H9 (cell line): Measurements from ENCODE around the gene GRIK4. TPM values are rescaled to one million over a fixed set of nuclear protein-coding genes. Genes with fewer than 3 reads are reported as not detected.

Source experiments
- DNase-seq: peaks from one replicate; pipeline ENCODE4 v3.0.0-alpha.2; 2017
- H2AFZ ChIP-seq: one replicate; pipeline ENCODE4 v1.6.1; 2013; ENCODE audit warnings: mild to moderate bottlenecking, low read length, control low read depth, moderate library complexity
- H2AK5ac ChIP-seq: 2 replicates; pipeline ENCODE4 v1.6.1; 2013; ENCODE audit warnings: low read length, control low read depth, mixed read lengths; ENCODE audit not compliant: insufficient read length
- H2BK120ac ChIP-seq: one replicate; pipeline ENCODE4 v1.6.1; 2013; ENCODE audit warnings: low read depth, mild to moderate bottlenecking, low read length, control low read depth, inconsistent platforms; ENCODE audit not compliant: poor library complexity, severe bottlenecking
- H2BK12ac ChIP-seq: 2 replicates; pipeline ENCODE4 v1.6.1; 2013; ENCODE audit warnings: low read length, control low read depth, mixed read lengths, low read depth; ENCODE audit not compliant: insufficient read length
- H2BK15ac ChIP-seq: 2 replicates; pipeline ENCODE4 v1.6.1; 2013; ENCODE audit warnings: low read depth, low read length, control low read depth
- H2BK20ac ChIP-seq: one replicate; pipeline ENCODE4 v1.6.1; 2013; ENCODE audit warnings: low read depth, mild to moderate bottlenecking, low read length, control low read depth, inconsistent platforms; ENCODE audit not compliant: poor library complexity, severe bottlenecking
- H2BK5ac ChIP-seq: 2 replicates; pipeline ENCODE4 v1.6.1; 2013; ENCODE audit warnings: low read length, control low read depth, mixed read lengths; ENCODE audit not compliant: insufficient read length
- H3K14ac ChIP-seq: 2 replicates; pipeline ENCODE4 v1.6.1; 2013; ENCODE audit warnings: low read length, control low read depth; ENCODE audit not compliant: insufficient read depth
- H3K18ac ChIP-seq: 2 replicates; pipeline ENCODE4 v1.6.1; 2013; ENCODE audit warnings: low read depth, mild to moderate bottlenecking, mixed read lengths, low read length, control low read depth; ENCODE audit not compliant: insufficient read length
- H3K23ac ChIP-seq: 2 replicates; pipeline ENCODE4 v1.6.1; 2013; ENCODE audit warnings: low read length, control low read depth, mixed read lengths, low read depth; ENCODE audit not compliant: insufficient read length
- H3K23me2 ChIP-seq: 2 replicates; pipeline ENCODE4 v1.6.1; 2013; ENCODE audit warnings: low read depth, mild to moderate bottlenecking, mixed read lengths, low read length, control low read depth; ENCODE audit not compliant: insufficient read length, poor library complexity, severe bottlenecking
- H3K27ac ChIP-seq: 2 replicates; pipeline ENCODE4 v1.5.1; 2013; ENCODE audit warnings: low read length, control low read depth, mixed read lengths, low read depth; ENCODE audit not compliant: insufficient read length
- H3K27me3 ChIP-seq: 2 replicates; pipeline ENCODE4 v1.6.1; 2013; ENCODE audit warnings: low read length, control low read depth, inconsistent platforms; ENCODE audit not compliant: insufficient read depth
- H3K4ac ChIP-seq: 2 replicates; pipeline ENCODE4 v1.6.1; 2013; ENCODE audit warnings: low read depth, mild to moderate bottlenecking, control low read depth, inconsistent platforms, low read length, moderate library complexity
- H3K4me1 ChIP-seq: 2 replicates; pipeline ENCODE4 v1.6.1; 2013; ENCODE audit warnings: low read length, control low read depth, inconsistent platforms; ENCODE audit not compliant: insufficient read depth
- H3K4me2 ChIP-seq: 2 replicates; pipeline ENCODE4 v1.6.1; 2013; ENCODE audit warnings: low read length, control low read depth, mixed read lengths; ENCODE audit not compliant: insufficient read length, insufficient read depth
- H3K56ac ChIP-seq: 2 replicates; pipeline ENCODE4 v1.6.1; 2013; ENCODE audit warnings: low read depth, mild to moderate bottlenecking, mixed read lengths, low read length, control low read depth; ENCODE audit not compliant: insufficient read length
- H3K79me1 ChIP-seq: 2 replicates; pipeline ENCODE4 v1.6.1; 2013; ENCODE audit warnings: low read depth, mild to moderate bottlenecking, moderate library complexity, low read length, control low read depth, inconsistent platforms; ENCODE audit not compliant: insufficient read depth, poor library complexity, severe bottlenecking
- H3K79me2 ChIP-seq: 2 replicates; pipeline ENCODE4 v1.6.1; 2013; ENCODE audit warnings: low read length, control low read depth, inconsistent platforms; ENCODE audit not compliant: insufficient read depth
- H3K9ac ChIP-seq: 2 replicates; pipeline ENCODE4 v1.6.1; 2013; ENCODE audit warnings: low read length, control low read depth, mixed read lengths; ENCODE audit not compliant: insufficient read length; ENCODE audit errors: extremely low read depth
- H3K9me3 ChIP-seq: one replicate; pipeline ENCODE4 v1.6.1; 2013; ENCODE audit warnings: low read depth, low read length, inconsistent platforms; ENCODE audit not compliant: control insufficient read depth
- H3T11ph ChIP-seq: one replicate; pipeline ENCODE4 v1.6.1; 2013; ENCODE audit warnings: mild to moderate bottlenecking, low read length, control low read depth, inconsistent platforms
- H4K20me1 ChIP-seq: one replicate; pipeline ENCODE4 v1.6.1; 2013; ENCODE audit not compliant: control insufficient read depth, insufficient read length, insufficient read depth
- H4K5ac ChIP-seq: 2 replicates; pipeline ENCODE4 v1.6.1; 2013; ENCODE audit warnings: low read depth, mild to moderate bottlenecking, mixed read lengths, low read length, control low read depth; ENCODE audit not compliant: insufficient read length
- H4K8ac ChIP-seq: replicated peaks from 2 replicates; pipeline ENCODE4 v1.6.1; 2013; ENCODE audit warnings: low read length, control low read depth, mixed read lengths, low read depth; ENCODE audit not compliant: insufficient read length
- H4K91ac ChIP-seq: 2 replicates; pipeline ENCODE4 v1.6.1; 2013; ENCODE audit warnings: low read depth, mild to moderate bottlenecking, moderate library complexity, mixed read lengths, low read length, control low read depth; ENCODE audit not compliant: insufficient read length
- H3K27ac Mint-ChIP-seq, 3 experiments: 2 replicates in 2 of 3; 3 replicates in 1 of 3; pipeline ENCODE4 v1.8.0; 2020 to 2021; ENCODE audit warnings: mixed read lengths in 3 of 3, mild to moderate bottlenecking in 1 of 3, moderate library complexity in 1 of 3
- H3K27me3 Mint-ChIP-seq: 2 replicates; pipeline ENCODE4 v1.8.0; 2021; ENCODE audit warnings: low read depth, mild to moderate bottlenecking, moderate library complexity, mixed read lengths
- H3K36me3 Mint-ChIP-seq, 3 experiments: 2 replicates in 2 of 3; 3 replicates in 1 of 3; pipeline ENCODE4 v1.8.0; 2020 to 2021; ENCODE audit warnings: low read depth in 3 of 3, mixed read lengths in 3 of 3; ENCODE audit not compliant: insufficient read depth in 1 of 3
- H3K4me1 Mint-ChIP-seq, 2 experiments: 2 replicates each; pipeline ENCODE4 v1.8.0; 2020; ENCODE audit warnings: mixed read lengths in 2 of 2
- H3K4me3 Mint-ChIP-seq, 2 experiments: 2 replicates in 1 of 2; 3 replicates in 1 of 2; pipeline ENCODE4 v1.8.0; 2020 to 2021; ENCODE audit warnings: mild to moderate bottlenecking in 2 of 2, mixed read lengths in 2 of 2, moderate library complexity in 1 of 2
- H3K9me3 Mint-ChIP-seq, 2 experiments: 2 replicates in 1 of 2; 3 replicates in 1 of 2; pipeline ENCODE4 v1.8.0; 2020; ENCODE audit warnings: mild to moderate bottlenecking in 2 of 2, mixed read lengths in 2 of 2, moderate library complexity in 1 of 2
- WGBS: extraction: QIAGEN DNeasy Blood & Tissue Kit; methylation state at CpG from one replicate; pipeline ENCODE4 v1.1.7; 2013; ENCODE audit warnings: missing lambda C conversion rate, low lambda C conversion rate, mixed read lengths; ENCODE audit not compliant: insufficient read length; ENCODE audit errors: extremely low coverage; 5-methylcytosine and 5-hydroxymethylcytosine counted together
- total RNA-seq: library from RNA; stranded (reverse); gene quantifications from 2 replicates; pipeline ENCODE4 v1.2.1, GENCODE V29; 2021
- TF ChIP-seq, protein P1 (sequence below): fragments of 200-600 bp; sonication (generic); conservative IDR thresholded peaks from 3 replicates; pipeline ENCODE4 v1.8.0; 2021; ENCODE audit warnings: antibody characterized with exemption, mild to moderate bottlenecking

GRIK4 gene
- total RNA-seq, 1 experiment from 2014 or later = 2.3 TPM

DNA sequence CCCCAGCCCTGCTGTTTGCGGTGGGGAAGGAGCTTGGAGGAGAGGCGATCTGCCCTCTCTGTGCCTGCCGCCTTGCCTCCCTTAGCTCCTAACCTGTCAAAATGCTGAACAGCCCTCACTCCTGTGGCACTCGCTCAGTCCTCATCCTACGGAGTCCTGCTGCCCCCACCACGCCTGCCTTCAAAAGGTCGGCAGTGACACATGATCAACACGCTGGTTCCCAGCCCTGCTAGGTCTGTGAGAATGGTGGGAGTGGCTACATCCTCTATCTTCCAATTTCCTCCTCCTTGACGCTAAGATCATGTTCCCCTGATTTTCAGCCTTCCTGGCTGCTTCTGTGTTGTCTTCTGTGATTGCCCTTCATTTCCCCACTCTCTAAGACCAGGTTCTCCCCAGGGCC lies 392.1 kb downstream of the GRIK4 start:
- Histone ChIP-seq H4K8ac (no peak overlapping the region), H2BK20ac (no peak overlapping the region), H2BK15ac (no peak overlapping the region), H3T11ph (no peak overlapping the region), H4K91ac (no peak overlapping the region), H3K27ac (no peak overlapping the region), H2AFZ (no peak overlapping the region), H3K18ac (no peak overlapping the region), H3K4ac (no peak overlapping the region), H3K4me1 (no peaks in the 10 kb centered on the region; the same call in 1 of the 2 replicates), H3K23me2 (no peaks in the 10 kb centered on the region), H4K20me1 (no peaks in the 10 kb centered on the region), H2AK5ac (no peak overlapping the region), H3K14ac (no peak overlapping the region), H3K79me1 (no peaks in the 10 kb centered on the region), H3K56ac (no peak overlapping the region), H3K4me2 (no peak overlapping the region), H3K9me3 (no peaks in the 10 kb centered on the region), H2BK12ac (no peak overlapping the region), H3K23ac (no peak overlapping the region), H2BK120ac (no peak overlapping the region), H3K79me2 (no peaks in the 10 kb centered on the region), H4K5ac (no peak overlapping the region), H3K9ac (no peak overlapping the region), H2BK5ac (no peak overlapping the region), H3K27me3 (no peaks in the 10 kb centered on the region)
- H3K4me1 Mint-ChIP-seq = peaks cover 3 to 16% of the 10 kb centered on the region in 2 experiments
- no peaks in the 10 kb centered on the region for H3K9me3 Mint-ChIP-seq
- H3K27ac Mint-ChIP-seq = no peak overlapping the region
- WGBS = no CpG with 5 or more reads among the region's 9 CpGs
- TF ChIP-seq, protein P1, sequence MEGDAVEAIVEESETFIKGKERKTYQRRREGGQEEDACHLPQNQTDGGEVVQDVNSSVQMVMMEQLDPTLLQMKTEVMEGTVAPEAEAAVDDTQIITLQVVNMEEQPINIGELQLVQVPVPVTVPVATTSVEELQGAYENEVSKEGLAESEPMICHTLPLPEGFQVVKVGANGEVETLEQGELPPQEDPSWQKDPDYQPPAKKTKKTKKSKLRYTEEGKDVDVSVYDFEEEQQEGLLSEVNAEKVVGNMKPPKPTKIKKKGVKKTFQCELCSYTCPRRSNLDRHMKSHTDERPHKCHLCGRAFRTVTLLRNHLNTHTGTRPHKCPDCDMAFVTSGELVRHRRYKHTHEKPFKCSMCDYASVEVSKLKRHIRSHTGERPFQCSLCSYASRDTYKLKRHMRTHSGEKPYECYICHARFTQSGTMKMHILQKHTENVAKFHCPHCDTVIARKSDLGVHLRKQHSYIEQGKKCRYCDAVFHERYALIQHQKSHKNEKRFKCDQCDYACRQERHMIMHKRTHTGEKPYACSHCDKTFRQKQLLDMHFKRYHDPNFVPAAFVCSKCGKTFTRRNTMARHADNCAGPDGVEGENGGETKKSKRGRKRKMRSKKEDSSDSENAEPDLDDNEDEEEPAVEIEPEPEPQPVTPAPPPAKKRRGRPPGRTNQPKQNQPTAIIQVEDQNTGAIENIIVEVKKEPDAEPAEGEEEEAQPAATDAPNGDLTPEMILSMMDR = no peak
- no peak for DNase-seq
- peaks cover 5% of the 10 kb centered on the region; the same call in 1 of the 2 replicates for H3K27me3 Mint-ChIP-seq
- no peak overlapping the region for H3K4me3 Mint-ChIP-seq
- no peaks in the 10 kb centered on the region for H3K36me3 Mint-ChIP-seq
